Panc1 (cell line): ENCODE measurements around the gene TCF15.

Experiments used
- CTCF ChIP-seq: fragments of 450-650 bp; IDR thresholded peaks from 2 replicates; pipeline ENCODE4 v1.5.1; 2017; ENCODE audit warnings: mild to moderate bottlenecking
- POLR2AphosphoS5 ChIP-seq: IDR thresholded peaks from 2 replicates; pipeline ENCODE4 v1.6.1; 2012; ENCODE audit warnings: mild to moderate bottlenecking, low read depth, low read length, moderate library complexity
- TCF7L2 ChIP-seq: IDR thresholded peaks from 2 replicates; pipeline ENCODE4 v1.6.1; 2011; ENCODE audit warnings: mild to moderate bottlenecking, low read depth, low read length, inconsistent platforms

- TF ChIP-seq TCF7L2 (no peak), CTCF (no peak), POLR2AphosphoS5 (no peak)
These were observed 36.2 kb upstream of the TCF15 start for GRCh38 chr20:646107-646867.
